Caco-2 (cell line): Measurements from ENCODE around the gene TSPAN9. TPM values are rescaled to one million over a fixed set of nuclear protein-coding genes. Genes with fewer than 3 reads are reported as not detected.
A peak's percentile ranks its signal among the peaks of the same experiment; 100 is the strongest.

ENCODE experiments used
- BruUV-seq: library from RNA; stranded (reverse); fragments of 400-500 nt; replicated peaks from 2 replicates; lab custom pipeline; 2021; lab: Mats Ljungman, UMichigan
- CTCF ChIA-PET: fragments of 300-600 bp; sonication (Branson Sonifier 250); formaldehyde crosslinking; loops from one replicate; lab custom pipeline; 2022; ENCODE audit warnings: antibody characterized with exemption; lab: Charles Lee
- POLR2A ChIA-PET: fragments of 300-600 bp; sonication (Branson Sonifier 250); formaldehyde crosslinking; loops from one replicate; lab custom pipeline; 2022; ENCODE audit warnings: antibody characterized with exemption; lab: Charles Lee
- DNase-seq, 2 experiments: peaks; one replicate each; pipeline versions ENCODE4 v3.0.0 to v3.0.0-alpha.2; 2020 to 2022
- H3K27me3 ChIP-seq: replicated peaks from 2 replicates; pipeline ENCODE4 v1.6.0; 2011; ENCODE audit warnings: low read length; ENCODE audit not compliant: control insufficient read depth, insufficient read depth
- H3K36me3 ChIP-seq: 2 replicates; pipeline ENCODE4 v1.5.1; 2011; ENCODE audit warnings: low read length; ENCODE audit not compliant: control insufficient read depth, insufficient read depth
- H3K4me1 ChIP-seq: fragments of 250-450 bp; sonication (Bioruptor Pico); 2 replicates; pipeline ENCODE4 v1.5.1; 2020; ENCODE audit warnings: mild to moderate bottlenecking
- H3K4me3 ChIP-seq: 2 replicates; pipeline ENCODE4 v1.5.1; 2011; ENCODE audit warnings: low read depth, mild to moderate bottlenecking, control low read depth, low read length
- H3K9me3 ChIP-seq: fragments of 250-450 bp; sonication (Bioruptor Pico); 2 replicates; pipeline ENCODE4 v1.5.1; 2020; ENCODE audit warnings: mild to moderate bottlenecking, moderate library complexity
- H3K27ac Mint-ChIP-seq: one replicate; pipeline ENCODE4 v1.8.0; 2022; ENCODE audit warnings: mixed read lengths; ENCODE audit not compliant: unreplicated experiment
- H3K27me3 Mint-ChIP-seq: one replicate; pipeline ENCODE4 v1.8.0; 2022; ENCODE audit warnings: mixed read lengths; ENCODE audit not compliant: insufficient read depth, unreplicated experiment
- H3K36me3 Mint-ChIP-seq: one replicate; pipeline ENCODE4 v1.8.0; 2022; ENCODE audit warnings: mild to moderate bottlenecking, mixed read lengths; ENCODE audit not compliant: insufficient read depth, unreplicated experiment
- H3K4me1 Mint-ChIP-seq: one replicate; pipeline ENCODE4 v1.8.0; 2022; ENCODE audit warnings: low read depth, mixed read lengths; ENCODE audit not compliant: unreplicated experiment
- H3K4me3 Mint-ChIP-seq: one replicate; pipeline ENCODE4 v1.8.0; 2022; ENCODE audit warnings: mild to moderate bottlenecking, moderate library complexity, mixed read lengths; ENCODE audit not compliant: unreplicated experiment
- H3K9me3 Mint-ChIP-seq: one replicate; pipeline ENCODE4 v1.8.0; 2022; ENCODE audit warnings: mixed read lengths; ENCODE audit not compliant: unreplicated experiment
- intact Hi-C: fragments of 100-400 bp; cut with micrococcal nuclease; formaldehyde crosslinking; loops from one replicate; pipeline ENCODE4 v1.10.0; 2022; ENCODE audit not compliant: unreplicated experiment
- total RNA-seq: library from RNA; stranded (reverse); gene quantifications from 2 replicates; pipeline ENCODE4 v1.2.3, GENCODE V29; 2022
- TF ChIP-seq, protein P1 (sequence below), 2 experiments: fragments of 200-600 bp in 1 of 2; IDR thresholded peaks; 1 replicate in 1 of 2; 2 replicates in 1 of 2; pipeline versions ENCODE4 v1.5.1 to v1.8.0; 2011 to 2022; ENCODE audit warnings: antibody characterized with exemption in 1 of 2, control low read depth in 1 of 2, inconsistent platforms in 1 of 2, low read depth in 1 of 2, low read length in 1 of 2, mild to moderate bottlenecking in 1 of 2, moderate library complexity in 1 of 2; ENCODE audit not compliant: insufficient read depth in 1 of 2, severe bottlenecking in 1 of 2, unreplicated experiment in 1 of 2

Gene TSPAN9
- total RNA-seq, 1 experiment from 2014 or later: 49.1 TPM

DNA sequence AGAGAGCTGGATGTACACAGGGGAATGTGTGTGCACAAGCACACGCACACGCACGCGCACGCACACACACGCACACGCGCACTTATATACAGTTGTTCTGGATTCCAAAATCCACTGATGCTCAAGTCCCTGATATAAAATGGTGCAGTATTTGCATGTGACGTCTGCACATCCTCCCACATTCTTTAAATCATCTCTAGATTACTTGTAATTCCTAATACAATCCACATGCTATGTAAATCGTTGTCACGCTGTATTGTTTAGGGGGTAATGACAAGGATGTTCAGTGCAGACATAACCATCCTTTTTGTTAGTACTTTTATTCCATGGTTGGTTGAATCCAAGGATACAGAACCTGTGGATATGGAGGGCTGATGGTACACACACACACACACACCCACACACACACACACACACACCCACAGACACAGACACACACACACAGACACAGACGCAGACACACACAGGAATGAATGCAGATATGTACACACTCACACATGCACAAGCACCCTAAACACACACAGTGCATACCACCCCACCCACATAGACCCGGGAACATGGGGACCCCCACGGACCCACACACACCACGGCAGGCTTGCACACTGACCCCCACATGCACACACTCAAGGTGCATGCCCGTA is 225.3 kb downstream of the TSPAN9 start:
- Histone ChIP-seq H3K9me3 (no peaks in the 10 kb centered on the region), H3K36me3 (no peaks in the 10 kb centered on the region), H3K4me3 (no peak overlapping the region), H3K4me1 (no peaks in the 10 kb centered on the region), H3K27me3 (peaks cover 2% of the 10 kb centered on the region)
- intact Hi-C loops: loop anchor here (5.0 kb wide), 2 partner anchors 65 to 155 kb away; no protein-coding TSS in a partner anchor
- H3K9me3 Mint-ChIP-seq: no peaks in the 10 kb centered on the region
- no peak for DNase-seq
- no TSS peak for BruUV-seq
- no peaks in the 10 kb centered on the region for H3K36me3 Mint-ChIP-seq
- H3K4me3 Mint-ChIP-seq: no peak overlapping the region
- peaks cover 12% of the 10 kb centered on the region for H3K27me3 Mint-ChIP-seq
- CTCF ChIA-PET: interaction anchor here (6.4 kb wide), 1 partner anchor 12 kb away, joined by 85 read pairs; no protein-coding TSS in a partner anchor
- POLR2A ChIA-PET: no interaction called here
- TF ChIP-seq, protein P1, sequence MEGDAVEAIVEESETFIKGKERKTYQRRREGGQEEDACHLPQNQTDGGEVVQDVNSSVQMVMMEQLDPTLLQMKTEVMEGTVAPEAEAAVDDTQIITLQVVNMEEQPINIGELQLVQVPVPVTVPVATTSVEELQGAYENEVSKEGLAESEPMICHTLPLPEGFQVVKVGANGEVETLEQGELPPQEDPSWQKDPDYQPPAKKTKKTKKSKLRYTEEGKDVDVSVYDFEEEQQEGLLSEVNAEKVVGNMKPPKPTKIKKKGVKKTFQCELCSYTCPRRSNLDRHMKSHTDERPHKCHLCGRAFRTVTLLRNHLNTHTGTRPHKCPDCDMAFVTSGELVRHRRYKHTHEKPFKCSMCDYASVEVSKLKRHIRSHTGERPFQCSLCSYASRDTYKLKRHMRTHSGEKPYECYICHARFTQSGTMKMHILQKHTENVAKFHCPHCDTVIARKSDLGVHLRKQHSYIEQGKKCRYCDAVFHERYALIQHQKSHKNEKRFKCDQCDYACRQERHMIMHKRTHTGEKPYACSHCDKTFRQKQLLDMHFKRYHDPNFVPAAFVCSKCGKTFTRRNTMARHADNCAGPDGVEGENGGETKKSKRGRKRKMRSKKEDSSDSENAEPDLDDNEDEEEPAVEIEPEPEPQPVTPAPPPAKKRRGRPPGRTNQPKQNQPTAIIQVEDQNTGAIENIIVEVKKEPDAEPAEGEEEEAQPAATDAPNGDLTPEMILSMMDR (IDR thresholded peaks at IDR 0.05; ENCODE audit: insufficient read depth in 1 of 2, low read depth in 1 of 2, low read length in 1 of 2, severe bottlenecking in 1 of 2, unreplicated experiment in 1 of 2): no peak
- H3K4me1 Mint-ChIP-seq: peaks cover 7% of the 10 kb centered on the region
- H3K27ac Mint-ChIP-seq: no peak overlapping the region

DNA sequence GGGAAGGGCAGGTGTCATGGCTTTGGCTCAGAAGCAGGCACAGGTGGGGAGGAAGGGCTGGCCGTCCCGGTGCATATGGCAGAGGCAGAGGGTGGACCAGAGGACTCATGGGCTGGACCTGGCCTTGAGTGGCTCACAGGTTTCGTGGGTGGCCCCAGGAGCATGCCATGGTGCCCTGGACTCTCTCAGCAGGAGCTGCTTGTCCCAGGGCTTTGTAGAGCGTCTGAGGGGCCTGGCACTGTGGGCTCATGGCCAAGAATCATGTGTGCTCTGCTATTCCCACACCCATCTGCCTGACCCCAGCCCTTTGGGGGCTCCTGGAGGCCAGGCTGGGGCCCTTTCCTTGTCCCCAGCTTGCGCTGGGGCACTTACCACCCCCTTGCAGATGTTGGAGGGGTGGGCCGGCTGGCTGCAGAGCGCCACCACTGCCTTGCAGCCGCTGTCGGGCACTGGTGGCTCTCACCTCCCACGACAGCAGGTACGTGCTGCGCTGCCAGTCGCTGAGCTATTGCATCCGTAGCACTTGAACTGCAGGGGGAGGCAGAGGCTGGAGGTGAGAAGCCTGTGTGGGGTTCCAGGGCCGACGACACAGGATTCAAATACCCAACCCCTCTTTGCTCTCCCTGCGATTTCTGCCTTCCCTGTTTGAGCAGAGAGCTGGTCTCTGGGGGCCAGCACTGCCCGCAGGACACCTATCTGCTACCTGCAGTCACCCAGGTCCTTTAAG is 226.4 kb downstream of the TSPAN9 start:
- Mint-ChIP-seq H3K27me3 (peaks cover 14% of the 10 kb centered on the region), H3K27ac (no peak overlapping the region), H3K9me3 (no peaks in the 10 kb centered on the region), H3K36me3 (no peaks in the 10 kb centered on the region), H3K4me1 (peaks cover 7% of the 10 kb centered on the region), H3K4me3 (no peak overlapping the region)
- intact Hi-C loops: loop anchor here (5.0 kb wide), 2 partner anchors 64 to 154 kb away; no protein-coding TSS in a partner anchor
- peak in 1 of 2 experiments; percentile 41 for DNase-seq
- no peaks in the 10 kb centered on the region for H3K4me1 ChIP-seq
- ChIA-PET CTCF (interaction anchor here (0.6 to 6.4 kb wide), 5 partner anchors 11 to 734 kb away, joined by 3 to 85 read pairs (median 3); no protein-coding TSS in a partner anchor), POLR2A (no interaction called here)
- H3K27me3 ChIP-seq: no peaks in the 10 kb centered on the region; the same call in none of the 2 replicates
- TF ChIP-seq, protein P1 (IDR thresholded peaks at IDR 0.05; ENCODE audit: insufficient read depth in 1 of 2, low read depth in 1 of 2, low read length in 1 of 2, severe bottlenecking in 1 of 2, unreplicated experiment in 1 of 2): peak in 1 of 2 experiments; percentile 16
- no peaks in the 10 kb centered on the region for H3K9me3 ChIP-seq
- no peak overlapping the region for H3K4me3 ChIP-seq
- no TSS peak for BruUV-seq
- H3K36me3 ChIP-seq: no peaks in the 10 kb centered on the region

DNA sequence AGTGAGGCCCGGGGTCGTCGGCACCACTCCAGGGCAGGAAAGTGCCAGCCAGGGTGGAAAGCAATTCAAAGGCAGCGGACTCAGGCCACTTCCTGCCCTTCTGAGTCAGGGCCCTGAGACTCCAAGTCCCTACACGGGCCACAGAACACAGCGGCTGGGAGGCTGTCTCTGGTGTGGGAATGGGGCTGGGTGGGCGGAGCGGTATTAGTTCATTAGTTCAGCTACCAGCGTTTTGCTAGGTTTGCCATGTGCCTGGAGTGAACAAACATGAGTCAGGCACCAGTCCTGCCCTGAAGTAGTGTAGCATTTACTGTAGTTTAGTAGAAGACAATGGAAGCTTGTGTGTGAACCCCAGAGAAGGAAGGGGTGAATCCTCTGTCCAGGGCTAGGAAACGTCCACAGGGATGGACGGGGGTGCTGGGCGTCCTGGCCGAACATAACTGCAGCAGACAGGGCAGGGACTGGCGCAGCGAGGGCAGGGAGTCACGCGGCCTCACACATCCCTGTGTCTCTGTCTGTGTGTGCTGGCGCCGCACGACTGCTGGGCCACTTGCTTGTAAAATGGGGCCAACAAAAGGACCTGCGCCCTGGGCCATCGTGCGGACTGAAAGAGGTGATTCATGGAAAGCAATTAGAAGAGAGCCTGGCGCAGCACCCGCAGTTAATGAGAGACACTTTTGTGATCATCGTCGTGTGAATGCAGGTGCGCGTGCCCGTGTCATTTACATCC is 227.4 kb downstream of the TSPAN9 start:
- Mint-ChIP-seq H3K4me1 (peaks cover 7% of the 10 kb centered on the region), H3K36me3 (no peaks in the 10 kb centered on the region), H3K4me3 (no peak overlapping the region), H3K27me3 (peaks cover 9% of the 10 kb centered on the region), H3K27ac (no peak overlapping the region), H3K9me3 (no peaks in the 10 kb centered on the region)
- no peaks in the 10 kb centered on the region for H3K36me3 ChIP-seq
- DNase-seq: no peak
- POLR2A ChIA-PET: no interaction called here
- H3K4me3 ChIP-seq: no peak overlapping the region
- intact Hi-C loops: loop anchor here (5.0 kb wide), 2 partner anchors 63 to 153 kb away; no protein-coding TSS in a partner anchor
- BruUV-seq: no TSS peak
- TF ChIP-seq, protein P1 (IDR thresholded peaks at IDR 0.05; ENCODE audit: insufficient read depth in 1 of 2, low read depth in 1 of 2, low read length in 1 of 2, severe bottlenecking in 1 of 2, unreplicated experiment in 1 of 2): no peak
- CTCF ChIA-PET: interaction anchor here (0.6 to 6.4 kb wide), 2 partner anchors 10 to 353 kb away, joined by 5 to 85 read pairs; no protein-coding TSS in a partner anchor
- no peaks in the 10 kb centered on the region for H3K9me3 ChIP-seq
- H3K4me1 ChIP-seq: no peaks in the 10 kb centered on the region
- no peaks in the 10 kb centered on the region; the same call in 1 of the 2 replicates for H3K27me3 ChIP-seq
